ENCODE measurements around the gene TMEM165. TPM values are rescaled to one million over a fixed set of nuclear protein-coding genes. Genes with fewer than 3 reads are reported as not detected.

The TMEM165 gene
- total and polyA plus RNA-seq, 2 donors (not counting 3 experiments of a cell fraction or from before 2014, with no cell fraction given), result 144 to 177 TPM

- Histone ChIP-seq H4K20me1 (replicated peaks; ENCODE audit: control insufficient read depth, extremely low read depth, insufficient read depth, low read length) (no peaks in the 10 kb centered on the region), H3K27me3 (ENCODE audit: control insufficient read depth in 2 of 2, insufficient read depth in 2 of 2, low read length in 2 of 2) (no peaks in the 10 kb centered on the region), H3K9me3 (replicated peaks; ENCODE audit: control insufficient read depth, insufficient read depth, low read length) (no peaks in the 10 kb centered on the region), H3K79me2 (ENCODE audit: control insufficient read depth, insufficient read depth, low read length) (no peaks in the 10 kb centered on the region), H3K36me3 (ENCODE audit: control insufficient read depth in 2 of 2, extremely low read depth in 1 of 2, insufficient read depth in 2 of 2, low read length in 2 of 2) (no peaks in the 10 kb centered on the region), H3K4me1 (ENCODE audit: control insufficient read depth, extremely low read depth, insufficient read depth, low read length) (no peaks in the 10 kb centered on the region), H3K4me2 (ENCODE audit: insufficient read depth, low read length) (no peak overlapping the region), H2AFZ (ENCODE audit: low read depth, low read length) (no peak overlapping the region), H3K27ac (ENCODE audit: insufficient read depth, low read depth, low read length) (no peak overlapping the region), H3K9me1 (replicated peaks; ENCODE audit: control insufficient read depth, extremely low read depth, insufficient read depth, low read length) (no peaks in the 10 kb centered on the region), H3K9ac (replicated peaks; ENCODE audit: extremely low read depth, insufficient read depth, low read length) (no peak overlapping the region), H3K4me3 (replicated peaks in 1 of 3; ENCODE audit: insufficient read depth in 1 of 3, low read depth in 1 of 3, low read length in 3 of 3) (no peak overlapping the region)
- TF ChIP-seq GATA2 (IDR thresholded peaks at IDR 0.05; ENCODE audit: insufficient read depth, insufficient read length, low read depth, low read length) (no peak), POLR2A (IDR thresholded peaks at IDR 0.05; ENCODE audit: low read depth, low read length) (no peak), MAX (IDR thresholded peaks at IDR 0.05; ENCODE audit: insufficient read depth, insufficient read length) (no peak), EZH2 (IDR thresholded peaks at IDR 0.05; ENCODE audit: borderline replicate concordance, low read depth, low read length, severe bottlenecking) (no peak), MYC (IDR thresholded peaks at IDR 0.05; ENCODE audit: low read depth, low read length) (no peak), POLR2AphosphoS5 (IDR thresholded peaks at IDR 0.05; ENCODE audit: insufficient read depth, low read depth, low read length) (no peak), FOS (IDR thresholded peaks at IDR 0.05; ENCODE audit: borderline replicate concordance, insufficient read depth, low read length) (no peak), CTCF (IDR thresholded peaks at IDR 0.05; ENCODE audit: extremely low read depth in 1 of 2, insufficient read depth in 1 of 2, low read depth in 1 of 2, low read length in 2 of 2) (no peak)
- dilution Hi-C loops (cut with MboI; ENCODE audit: extremely low pct_ligation_motif_present, low sequenced_read_pairs) (no loop called here), intact Hi-C loops (cut with micrococcal nuclease) (no loop called here)
- no TSS peak for BruUV-seq (replicated peaks)
- POLR2A ChIA-PET, result no interaction called here
- FAIRE-seq (no peak), DNase-seq (ENCODE audit: low read depth, low spot score) (no peak)
- CTCF ChIA-PET, result no interaction called here
Measured at GRCh38 chr4:55378617-55379467, 16.9 kb upstream of the TMEM165 start.

Measured in endothelial cell of umbilical vein (primary cell).